ENCODE results near the gene CCDC180.

DNA sequence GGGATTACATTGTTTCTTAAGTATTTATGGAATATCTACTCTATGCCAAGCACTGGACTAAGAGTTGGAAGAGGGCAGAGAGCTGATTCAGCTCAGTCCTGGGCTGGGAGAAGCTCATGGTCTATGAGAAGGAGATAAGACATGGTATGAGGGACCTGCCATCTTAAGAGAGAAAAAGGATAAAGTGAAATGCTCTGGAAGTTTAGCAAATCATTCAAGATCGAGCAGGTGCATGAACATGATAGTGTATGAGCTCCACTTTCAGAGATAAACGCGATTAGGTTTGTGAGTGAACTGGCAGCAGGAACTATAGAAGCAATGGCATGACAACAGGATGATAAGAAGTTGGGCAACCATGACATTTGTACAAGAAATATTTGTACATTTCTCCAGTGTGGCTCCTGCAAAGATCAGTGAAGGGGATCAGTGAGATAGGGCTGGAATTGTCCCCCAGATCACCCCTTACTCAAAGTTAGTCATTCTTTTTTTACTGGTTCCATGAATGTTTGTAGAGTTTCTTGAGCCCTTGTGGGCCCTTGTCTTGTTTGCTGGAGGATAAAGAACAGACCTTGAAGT is 26.6 kb upstream of the CCDC180 start:
- TF ChIP-seq EZH2 (IDR thresholded peaks at IDR 0.05): no peak
- no peak for TF ChIP-seq POLR2AphosphoS5 (IDR thresholded peaks at IDR 0.05; ENCODE audit: borderline replicate concordance, low read depth, low read length)
- TF ChIP-seq FOXP2 (optimal IDR thresholded peaks at IDR 0.05; ENCODE audit: control extremely low read depth, extremely low read length, insufficient read depth): no peak
